ENCODE data around the gene LRP1B.

Gene LRP1B

DNA sequence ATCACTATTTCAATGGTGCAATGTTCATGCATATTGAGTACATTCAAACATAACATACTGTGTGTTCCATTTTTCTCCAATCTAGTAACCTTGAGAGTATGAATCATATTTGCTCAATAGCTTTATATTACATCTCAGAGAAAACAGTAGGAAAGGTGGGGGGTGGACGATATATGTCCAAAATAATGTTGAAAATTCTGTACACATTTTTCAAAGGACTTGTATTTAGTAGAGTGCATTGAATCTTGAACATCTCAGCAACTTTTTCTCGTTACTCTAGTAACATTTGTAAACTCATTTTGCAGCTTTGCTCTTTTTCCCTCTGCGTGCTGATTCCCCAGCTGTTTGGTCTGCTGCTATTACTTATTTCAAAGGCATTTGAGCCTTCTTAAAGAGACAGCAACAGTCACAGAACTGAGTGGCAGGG, 1487.0 kb downstream of the LRP1B start:
- DNase-seq: no peak

DNA sequence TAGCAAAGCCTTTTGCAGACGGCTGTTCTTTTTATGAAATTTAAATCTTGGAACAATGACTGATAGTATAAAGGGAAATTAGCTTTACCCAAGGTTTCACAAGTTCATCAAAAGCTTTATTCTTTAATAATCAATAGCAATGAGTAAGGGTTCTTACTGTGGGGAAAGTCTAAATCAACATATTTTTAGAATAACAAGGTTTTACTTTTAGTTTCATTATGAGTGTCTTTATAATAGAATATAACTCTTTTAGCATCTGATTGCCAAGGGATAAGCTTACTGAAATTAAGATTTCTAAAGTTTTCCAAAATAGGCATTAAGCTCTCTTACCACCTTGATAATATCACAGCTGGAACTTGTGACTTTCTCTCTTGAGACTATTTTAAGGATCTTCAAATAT, 1489.7 kb downstream of the LRP1B start:
- peak; percentile 1 for DNase-seq

DNA sequence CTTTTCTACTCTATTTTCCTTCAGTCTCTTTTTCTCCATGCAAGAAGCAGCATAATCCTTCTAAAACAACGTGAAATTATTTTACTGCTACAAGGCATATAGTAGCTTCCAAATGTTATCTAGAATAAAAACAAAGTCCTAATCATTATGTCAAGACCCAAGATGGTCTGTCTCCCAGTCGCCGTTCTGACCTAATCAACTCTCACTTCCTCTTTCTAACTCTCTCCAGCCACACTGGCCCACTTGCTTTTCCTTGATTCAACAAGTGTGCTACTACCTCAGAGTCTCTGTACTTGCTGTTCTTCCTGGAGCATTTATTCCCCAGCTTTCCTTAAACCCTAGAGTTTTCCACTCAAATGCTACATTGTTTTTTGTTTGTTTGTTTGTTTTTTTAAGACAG, 1491.2 kb downstream of the LRP1B start:
- peak; percentile 82 for DNase-seq

DNA sequence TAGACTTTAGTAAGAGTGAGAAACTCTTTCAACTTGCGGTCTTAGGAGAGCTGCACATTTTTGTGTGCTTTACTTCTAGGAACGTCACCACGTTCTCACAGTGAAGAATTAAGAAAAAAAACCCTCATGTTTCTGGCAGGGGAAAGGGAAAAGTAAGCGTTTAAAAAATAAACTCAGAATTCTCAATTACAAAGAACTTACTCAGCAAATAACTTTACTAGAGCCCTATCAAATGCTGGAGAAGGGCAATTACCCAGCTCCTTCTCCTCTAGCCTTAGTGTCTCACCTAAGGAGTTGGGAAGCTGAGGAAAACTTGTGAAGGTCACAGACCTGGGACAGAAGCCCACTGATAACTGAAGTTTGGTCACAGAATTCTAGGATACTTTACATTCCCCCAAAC, 1500.3 kb downstream of the LRP1B start:
- DNase-seq: no peak

DNA sequence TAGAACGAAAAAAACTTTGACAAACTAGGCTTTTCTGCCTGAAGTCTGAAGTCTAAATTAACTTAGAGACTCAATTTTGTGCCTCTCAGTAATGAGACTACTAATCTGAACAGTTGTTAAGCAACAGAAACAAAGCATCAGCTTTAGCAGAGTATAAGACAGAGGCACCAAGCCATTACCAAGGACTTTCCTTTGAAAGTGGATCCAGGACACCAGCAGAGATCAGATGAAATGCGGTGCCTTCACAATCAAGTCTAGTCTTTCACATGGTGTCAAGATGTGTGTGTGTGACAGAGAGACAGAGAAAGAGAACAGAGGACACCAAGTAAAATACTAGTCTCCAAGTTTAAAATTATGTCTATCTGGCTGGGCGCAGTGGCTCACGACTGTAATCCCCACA, 1502.9 kb downstream of the LRP1B start:
- no peak for DNase-seq

DNA sequence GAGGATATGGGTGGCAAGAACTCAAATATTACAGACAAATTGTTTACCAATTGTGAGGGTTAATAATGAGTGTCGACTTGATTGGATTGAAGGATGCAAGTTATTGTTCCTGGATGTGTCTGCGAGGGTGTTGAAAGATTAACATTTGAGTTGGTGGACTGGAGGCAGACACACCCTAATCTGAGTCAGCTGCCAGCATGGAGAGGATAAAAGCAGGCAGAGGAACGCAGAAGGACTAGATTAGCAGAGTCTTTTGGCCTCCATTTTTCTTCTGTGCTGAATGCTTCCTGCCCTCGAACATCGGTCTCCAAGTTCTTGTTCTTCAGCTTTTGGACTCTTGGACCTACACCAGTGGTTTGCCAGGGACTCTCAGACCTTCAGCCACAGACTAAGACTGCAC, 1503.7 kb downstream of the LRP1B start:
- DNase-seq: no peak

DNA sequence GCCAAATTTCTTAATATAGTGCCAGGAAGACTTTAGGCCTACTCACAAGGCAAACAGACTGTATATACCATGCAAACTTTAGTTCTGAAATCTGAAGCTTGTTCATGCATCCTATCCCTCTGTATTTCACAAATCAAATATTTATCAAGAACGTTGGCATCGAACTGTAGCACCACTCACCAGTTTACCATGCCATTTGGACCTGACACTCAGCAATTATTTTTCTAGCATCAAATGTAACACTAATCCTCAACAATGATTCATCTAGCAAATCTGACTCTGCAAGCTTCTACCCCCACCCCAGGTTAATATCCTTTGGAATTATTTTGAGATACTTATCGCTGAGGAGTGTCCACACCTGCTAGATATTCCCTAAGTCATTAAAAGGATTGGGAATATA, 1506.6 kb downstream of the LRP1B start:
- no peak for DNase-seq

DNA sequence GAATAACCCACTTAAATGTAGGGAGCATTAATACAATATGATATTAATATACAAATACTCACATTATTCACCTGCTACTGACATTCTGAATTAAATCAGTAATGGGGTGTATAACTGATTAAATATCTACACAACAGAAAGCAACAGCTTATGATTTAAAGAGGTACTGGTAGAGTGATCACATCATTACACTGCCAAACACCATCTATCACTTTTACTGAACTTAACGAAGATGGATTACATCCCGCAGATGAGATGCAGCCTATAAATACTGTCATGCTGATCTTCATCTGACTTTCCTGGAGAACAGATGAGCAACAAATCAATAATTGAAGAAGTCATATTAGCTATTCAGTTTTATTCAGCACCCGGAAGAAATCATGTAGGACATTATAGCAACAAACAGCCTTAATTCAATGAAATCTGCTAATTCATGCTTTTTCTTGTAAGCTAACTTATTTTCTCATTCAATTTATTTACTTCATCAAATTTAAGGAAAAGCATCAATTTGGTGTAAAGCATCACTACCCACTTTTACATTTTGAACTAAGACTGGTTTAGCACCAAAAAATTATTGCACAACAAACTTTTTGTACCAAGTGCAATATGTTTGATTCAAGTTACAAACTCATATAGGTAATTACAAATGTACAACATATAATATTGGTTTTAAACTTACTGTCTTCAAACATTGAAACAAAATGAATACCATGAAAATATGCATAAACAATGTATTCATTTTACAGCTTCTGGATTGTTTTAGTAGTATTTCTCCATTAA, 1509.0 kb downstream of the LRP1B start:
- no peak for DNase-seq

DNA sequence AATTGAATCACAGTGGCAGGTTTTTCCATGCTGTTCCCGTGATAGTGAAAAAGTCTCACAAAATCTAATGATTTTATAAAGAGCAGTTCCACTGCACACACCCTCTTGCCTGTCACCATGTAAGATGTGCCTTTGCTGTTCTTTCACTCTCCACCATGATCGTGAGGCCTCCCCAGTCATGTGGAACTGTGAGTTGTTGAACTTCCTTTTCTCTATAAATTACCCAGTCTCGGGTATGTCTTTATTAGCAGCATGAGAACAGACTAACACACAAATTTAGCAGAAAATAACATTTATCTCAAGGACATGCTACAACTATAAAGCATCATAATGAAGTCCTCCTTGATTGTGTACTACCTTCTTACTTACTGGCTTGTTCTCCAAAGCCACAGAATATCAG, 1526.0 kb downstream of the LRP1B start:
- no peak for DNase-seq

DNA sequence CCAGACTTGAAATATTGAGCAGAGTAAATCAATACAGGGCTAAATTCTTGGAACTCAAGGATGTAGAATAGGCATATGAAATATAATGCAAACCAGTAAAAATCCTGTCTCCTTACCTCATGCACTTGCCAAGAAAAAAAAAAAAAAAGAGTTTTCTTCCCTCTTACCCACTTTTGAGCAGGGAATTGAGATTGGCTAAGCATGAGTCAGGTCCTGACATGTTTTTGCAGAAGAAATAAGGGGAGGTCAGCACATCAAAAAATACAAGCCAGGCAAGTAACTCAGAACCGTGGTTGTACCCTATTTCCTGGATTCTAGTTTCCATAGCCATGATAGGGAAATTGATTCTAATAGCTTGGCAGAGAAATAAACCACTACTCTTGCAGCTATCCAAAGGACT, 1526.7 kb downstream of the LRP1B start:
- DNase-seq: no peak

DNA sequence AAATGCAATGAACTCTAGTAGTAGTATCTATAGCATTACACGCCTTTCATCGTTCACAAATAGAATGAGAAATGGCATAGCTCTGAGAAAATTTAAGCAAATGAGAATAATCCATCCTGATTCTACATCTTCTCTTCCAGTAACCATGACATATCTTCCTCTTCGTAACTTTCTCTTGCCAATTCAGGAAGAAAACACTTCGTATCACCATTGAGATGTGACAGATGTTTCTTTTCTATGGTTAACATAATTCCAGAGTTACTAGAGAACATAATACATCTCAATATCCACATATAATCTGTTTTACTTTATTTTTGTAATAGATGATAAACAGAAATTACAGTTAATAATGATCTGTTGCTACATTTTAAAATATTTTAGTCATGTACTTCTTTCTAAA, 1527.4 kb downstream of the LRP1B start:
- no peak for DNase-seq

DNA sequence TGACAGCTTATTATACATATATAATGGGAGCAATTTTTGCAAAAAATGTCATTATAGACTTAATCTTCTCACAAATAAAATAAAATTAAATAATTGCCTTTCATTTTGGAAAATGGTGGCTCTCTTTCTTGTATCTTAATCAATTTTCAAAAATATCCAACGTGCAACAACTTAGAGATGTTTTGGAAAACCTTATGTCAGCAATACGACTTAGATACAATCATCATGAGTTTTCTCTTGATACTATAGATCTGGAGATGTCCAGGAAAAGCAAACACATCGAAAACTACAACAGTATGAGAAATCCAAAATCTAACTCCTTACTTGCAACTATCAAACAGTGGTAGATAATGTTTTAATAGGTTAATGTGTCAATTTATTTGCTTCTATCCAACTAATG, 1529.0 kb downstream of the LRP1B start:
- no peak for DNase-seq

DNA sequence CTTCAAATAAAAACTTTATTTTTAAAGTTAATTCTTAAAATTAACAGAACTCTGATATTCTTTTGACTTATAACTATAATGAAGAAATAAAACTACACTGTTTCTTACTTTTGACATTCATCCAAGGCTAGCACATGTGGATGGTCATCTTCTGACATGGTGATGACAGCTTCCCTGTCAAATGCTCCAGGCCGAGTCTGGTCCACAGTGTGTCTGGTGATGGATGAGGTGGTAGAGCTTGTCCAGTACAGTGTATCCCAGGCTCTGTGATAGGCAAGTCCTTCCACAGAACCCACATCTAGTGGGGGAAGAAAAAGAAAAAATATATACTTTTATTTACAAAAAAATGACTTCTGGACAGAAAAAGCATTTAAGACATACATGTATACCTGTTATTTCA, 1529.5 kb downstream of the LRP1B start:
- no peak for DNase-seq

DNA sequence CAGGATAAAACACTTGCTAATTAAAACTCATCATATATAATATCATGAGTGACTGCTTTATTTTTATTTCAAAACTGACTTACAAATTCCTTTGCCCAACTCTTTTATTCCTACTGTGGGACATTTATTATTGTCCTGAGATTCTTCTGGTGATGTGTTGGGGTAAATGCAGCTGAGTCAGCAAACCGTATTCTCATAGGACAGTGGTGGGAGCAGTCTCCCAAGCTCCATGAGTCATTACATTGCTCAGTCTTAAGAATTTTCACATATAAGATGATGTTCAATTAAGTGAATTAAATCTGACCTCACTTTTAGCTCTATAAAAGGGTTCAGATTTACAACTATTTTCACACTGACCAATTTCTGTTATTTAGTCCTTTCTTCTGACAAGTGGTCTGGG, 1530.7 kb downstream of the LRP1B start:
- no peak for DNase-seq

DNA sequence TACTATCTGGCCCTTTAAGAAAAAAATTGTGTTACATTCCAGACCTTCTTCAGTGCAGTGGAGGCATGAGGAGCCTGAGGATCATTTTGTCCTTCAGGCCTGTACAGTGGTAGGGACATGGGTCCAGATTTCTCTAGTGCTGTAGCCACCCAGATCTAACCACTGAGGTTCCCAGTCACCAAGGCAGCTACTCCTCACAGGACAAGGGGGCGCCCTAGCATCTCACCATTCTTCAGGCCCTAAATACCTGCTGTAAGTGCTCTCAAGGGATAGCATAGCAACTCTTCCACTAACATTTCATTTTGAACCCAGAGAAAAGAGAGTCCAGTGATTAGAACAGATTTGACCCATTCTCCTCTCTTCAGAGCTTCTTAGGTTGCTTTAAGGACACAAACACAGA, 1533.0 kb downstream of the LRP1B start:
- DNase-seq: no peak

DNA sequence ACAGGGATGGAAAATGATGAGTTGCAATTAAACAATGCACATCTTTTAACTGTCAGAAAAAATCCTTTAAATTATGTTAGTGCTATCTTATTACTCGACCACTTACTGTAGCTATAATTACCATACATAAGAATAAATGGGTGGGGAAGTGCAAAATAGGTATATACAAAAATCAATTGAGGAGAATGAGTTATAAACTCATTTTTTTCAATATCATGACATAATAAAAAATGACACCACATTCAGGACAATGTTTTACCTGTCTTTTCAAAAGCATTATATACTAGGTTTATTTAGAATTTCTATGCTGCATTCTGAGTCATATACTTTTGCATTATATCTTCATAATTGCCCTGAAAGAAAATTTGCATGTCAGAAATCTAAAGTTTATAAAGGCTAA, 1533.6 kb downstream of the LRP1B start:
- no peak for DNase-seq

DNA sequence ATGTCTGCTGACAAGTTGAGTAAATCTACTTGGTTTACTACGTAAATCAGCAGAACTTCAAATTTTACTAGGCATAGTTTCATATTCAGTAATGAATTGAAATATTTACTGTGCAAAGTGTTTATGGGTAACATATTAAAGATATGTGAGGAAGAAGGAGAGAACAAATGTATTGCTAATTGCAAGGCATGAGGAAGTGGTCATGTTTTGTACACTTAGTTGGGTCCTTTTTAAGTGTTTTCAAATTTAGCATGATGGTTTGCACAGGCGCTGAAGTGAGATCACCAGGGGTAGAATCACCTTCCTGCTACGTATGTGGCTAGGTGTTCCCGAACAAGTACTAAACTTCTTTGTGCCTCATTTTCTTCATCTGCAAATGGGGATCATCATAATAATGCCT, 1534.4 kb downstream of the LRP1B start:
- DNase-seq: no peak

DNA sequence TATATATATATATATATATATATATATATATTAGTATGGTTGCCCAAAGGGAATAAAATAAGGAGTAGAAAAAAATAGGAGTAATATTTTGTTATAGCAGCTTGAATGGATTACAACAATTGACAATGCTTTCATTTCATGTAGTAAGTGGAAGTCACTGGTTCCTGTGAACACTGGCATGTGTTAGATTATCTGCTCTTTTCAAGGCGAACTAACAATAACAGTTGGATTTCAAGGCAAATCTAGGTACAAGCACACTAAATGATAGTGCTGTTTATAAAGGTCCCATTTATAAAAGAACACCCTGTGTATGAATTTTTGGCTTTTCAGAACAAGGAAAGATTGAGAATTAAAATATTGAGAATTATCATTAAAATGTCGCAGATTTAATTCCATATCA, 1535.7 kb downstream of the LRP1B start:
- no peak for DNase-seq

DNA sequence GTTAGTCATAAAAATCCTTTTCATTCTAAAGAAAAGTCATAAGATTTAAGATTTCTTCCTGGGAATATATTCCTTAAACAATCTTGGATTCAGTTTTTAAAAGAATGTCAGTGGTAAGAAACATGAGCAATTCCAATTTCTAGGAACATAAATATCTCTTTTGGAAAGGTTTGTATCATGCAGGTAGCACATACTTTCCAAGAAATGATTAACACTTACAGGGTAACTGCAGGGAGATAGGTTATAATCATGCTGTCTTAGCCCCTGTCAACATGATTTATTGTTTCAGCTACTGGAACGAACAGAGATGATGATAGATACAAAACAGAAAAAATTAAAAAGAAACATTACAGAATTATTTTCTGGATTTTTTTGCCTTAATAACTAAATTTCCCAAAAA, 1537.7 kb downstream of the LRP1B start:
- DNase-seq: no peak

DNA sequence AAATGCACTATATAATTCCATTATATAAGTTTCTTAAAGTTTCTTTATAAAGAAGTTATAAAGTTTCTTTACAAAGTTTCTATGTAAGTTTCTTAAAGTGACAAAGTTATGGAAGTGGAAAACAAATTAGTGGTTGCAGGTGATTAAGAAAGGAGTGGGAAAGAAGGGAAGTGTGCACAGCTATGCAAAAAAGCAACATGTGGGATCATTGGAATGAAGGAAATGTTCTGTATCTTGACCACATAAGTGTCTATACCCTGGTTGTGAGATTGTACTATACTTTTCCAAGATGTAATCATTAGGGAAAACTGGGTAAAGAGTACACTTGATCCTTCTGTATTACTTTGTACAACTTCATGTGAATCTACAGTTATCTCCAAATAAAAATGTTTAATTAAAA, 1541.1 kb downstream of the LRP1B start:
- DNase-seq: no peak

DNA sequence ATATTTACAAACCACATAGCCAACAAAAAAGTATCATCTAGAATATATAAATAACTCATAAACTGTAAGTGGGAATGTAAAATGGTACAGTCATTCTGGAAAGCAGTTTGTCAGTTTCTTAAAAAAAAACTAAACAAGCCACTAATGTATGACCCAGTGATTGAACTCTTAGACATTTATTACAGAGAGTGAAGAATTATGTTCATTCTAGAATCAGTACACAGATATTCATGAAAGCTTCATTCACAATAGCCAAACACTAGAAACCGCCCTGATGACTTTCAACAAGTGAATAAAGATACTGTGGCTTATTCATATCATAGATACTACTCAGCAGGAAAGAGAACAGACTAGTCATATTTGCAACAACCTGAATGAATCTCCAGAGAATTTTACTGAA, 1541.5 kb downstream of the LRP1B start:
- no peak for DNase-seq

DNA sequence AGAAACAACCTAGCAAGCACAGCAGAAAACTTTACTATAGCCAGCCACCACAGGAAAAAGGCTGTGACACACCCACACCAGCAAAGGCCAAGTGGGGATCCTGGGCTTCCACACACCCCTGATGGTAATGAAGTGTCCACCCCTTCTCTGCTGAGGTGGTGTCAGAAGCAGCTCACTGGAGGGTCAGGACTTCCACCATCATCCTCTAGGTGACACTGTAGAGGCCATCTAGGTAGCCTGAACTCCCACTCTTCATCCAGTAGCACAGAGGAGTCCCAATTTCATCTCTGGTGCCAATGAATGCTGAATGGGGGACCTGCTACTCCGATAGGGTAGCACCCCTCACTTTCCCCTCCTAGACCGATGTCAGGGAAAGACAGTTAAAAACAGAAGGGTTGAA, 1544.4 kb downstream of the LRP1B start:
- DNase-seq: no peak

DNA sequence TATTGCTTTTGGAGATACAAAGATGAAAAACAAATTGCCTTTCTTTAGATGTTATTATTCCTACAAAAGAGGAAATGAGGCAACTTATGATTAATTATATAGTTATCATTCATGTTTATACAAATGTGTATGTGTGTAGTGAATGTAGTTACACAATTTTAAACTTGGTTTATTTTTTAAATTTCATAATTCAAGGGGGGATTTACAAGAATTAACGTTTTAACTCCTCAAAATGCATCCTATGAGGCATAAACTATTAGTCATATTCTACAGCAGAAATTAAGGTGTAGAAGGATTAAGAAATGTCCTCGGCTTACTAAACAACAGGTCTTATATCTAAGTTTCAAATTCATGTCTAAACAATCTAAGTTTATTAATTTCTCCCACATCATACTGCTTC, 1545.8 kb downstream of the LRP1B start:
- no peak for DNase-seq

DNA sequence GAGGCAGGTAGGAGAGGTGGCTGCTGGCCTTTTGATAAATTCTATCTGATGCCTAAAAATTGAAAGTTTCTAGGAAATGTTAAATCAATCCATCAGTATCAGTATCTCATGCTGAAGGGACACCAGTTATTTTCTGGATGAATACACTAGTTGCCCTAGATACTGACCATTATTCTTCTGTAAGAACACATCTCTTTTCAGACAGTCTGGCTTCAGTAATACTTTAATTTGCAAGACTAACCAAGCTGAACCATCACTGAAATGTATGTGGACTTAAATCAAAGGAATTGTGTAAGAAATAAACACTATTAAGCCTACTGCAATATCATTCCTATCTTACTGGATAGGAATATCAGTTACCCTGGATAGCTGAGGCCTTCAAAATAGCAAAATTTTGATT, 1546.3 kb downstream of the LRP1B start:
- DNase-seq: no peak

DNA sequence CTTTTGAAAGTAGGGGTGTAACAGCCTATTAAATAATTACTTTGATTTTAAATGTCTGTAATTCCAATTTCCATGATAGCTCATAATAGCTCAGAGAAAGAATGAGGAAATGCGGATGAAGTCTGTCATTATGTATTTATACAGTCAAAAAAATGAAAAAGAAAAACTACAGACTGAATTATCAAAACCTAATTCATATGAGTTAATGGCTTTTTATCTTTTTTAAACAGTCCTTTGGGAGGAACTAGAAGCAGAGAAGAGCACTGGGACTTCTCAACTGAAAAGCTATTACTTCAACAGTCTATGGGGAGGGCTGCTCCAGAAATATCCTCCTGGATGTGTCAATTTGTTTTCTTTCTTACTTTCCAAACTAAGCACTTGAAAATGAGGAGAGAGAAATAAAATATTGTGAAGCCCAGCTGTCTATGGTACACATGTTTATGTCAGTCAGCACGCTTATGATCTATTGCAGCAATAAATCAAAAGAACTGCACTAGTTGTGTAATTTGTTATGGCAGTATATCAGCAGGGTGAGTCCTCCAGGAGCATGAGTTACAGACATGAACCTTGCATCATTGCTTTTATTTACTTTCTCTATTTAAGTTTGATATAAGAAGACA, 1550.2 kb downstream of the LRP1B start:
- no peak for DNase-seq

Measured in MV-4-11 (cell line).